GM12864 (cell line): ENCODE data around the gene GPRIN2.

Experiments
- DNase-seq: peaks from one replicate; pipeline ENCODE4 v3.0.0-alpha.2; 2011; ENCODE audit warnings: low read depth
- H3K4me3 ChIP-seq: 2 replicates; pipeline ENCODE4 v1.5.1; 2011; ENCODE audit warnings: mild to moderate bottlenecking, low read depth, low read length, control low read depth
- TF ChIP-seq, protein P1 (sequence below): IDR thresholded peaks from 2 replicates; pipeline ENCODE4 v1.5.1; 2011; ENCODE audit warnings: low read depth, mild to moderate bottlenecking, moderate library complexity, low read length, control low read depth, inconsistent platforms; ENCODE audit errors: missing control alignments

GPRIN2 gene

GRCh38 chr10:46553238-46554049, 3.0 kb downstream of the GPRIN2 start:
- no peak for DNase-seq

GRCh38 chr10:46552526-46553237, 3.8 kb downstream of the GPRIN2 start:
- H3K4me3 ChIP-seq: no peak overlapping the region
- DNase-seq: no peak
- TF ChIP-seq, protein P1, sequence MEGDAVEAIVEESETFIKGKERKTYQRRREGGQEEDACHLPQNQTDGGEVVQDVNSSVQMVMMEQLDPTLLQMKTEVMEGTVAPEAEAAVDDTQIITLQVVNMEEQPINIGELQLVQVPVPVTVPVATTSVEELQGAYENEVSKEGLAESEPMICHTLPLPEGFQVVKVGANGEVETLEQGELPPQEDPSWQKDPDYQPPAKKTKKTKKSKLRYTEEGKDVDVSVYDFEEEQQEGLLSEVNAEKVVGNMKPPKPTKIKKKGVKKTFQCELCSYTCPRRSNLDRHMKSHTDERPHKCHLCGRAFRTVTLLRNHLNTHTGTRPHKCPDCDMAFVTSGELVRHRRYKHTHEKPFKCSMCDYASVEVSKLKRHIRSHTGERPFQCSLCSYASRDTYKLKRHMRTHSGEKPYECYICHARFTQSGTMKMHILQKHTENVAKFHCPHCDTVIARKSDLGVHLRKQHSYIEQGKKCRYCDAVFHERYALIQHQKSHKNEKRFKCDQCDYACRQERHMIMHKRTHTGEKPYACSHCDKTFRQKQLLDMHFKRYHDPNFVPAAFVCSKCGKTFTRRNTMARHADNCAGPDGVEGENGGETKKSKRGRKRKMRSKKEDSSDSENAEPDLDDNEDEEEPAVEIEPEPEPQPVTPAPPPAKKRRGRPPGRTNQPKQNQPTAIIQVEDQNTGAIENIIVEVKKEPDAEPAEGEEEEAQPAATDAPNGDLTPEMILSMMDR: no peak

More at GRCh38 chr10:46553238-46554049, 3.0 kb downstream of the GPRIN2 start:
- no peak overlapping the region for H3K4me3 ChIP-seq
- TF ChIP-seq, protein P1: no peak

DNA sequence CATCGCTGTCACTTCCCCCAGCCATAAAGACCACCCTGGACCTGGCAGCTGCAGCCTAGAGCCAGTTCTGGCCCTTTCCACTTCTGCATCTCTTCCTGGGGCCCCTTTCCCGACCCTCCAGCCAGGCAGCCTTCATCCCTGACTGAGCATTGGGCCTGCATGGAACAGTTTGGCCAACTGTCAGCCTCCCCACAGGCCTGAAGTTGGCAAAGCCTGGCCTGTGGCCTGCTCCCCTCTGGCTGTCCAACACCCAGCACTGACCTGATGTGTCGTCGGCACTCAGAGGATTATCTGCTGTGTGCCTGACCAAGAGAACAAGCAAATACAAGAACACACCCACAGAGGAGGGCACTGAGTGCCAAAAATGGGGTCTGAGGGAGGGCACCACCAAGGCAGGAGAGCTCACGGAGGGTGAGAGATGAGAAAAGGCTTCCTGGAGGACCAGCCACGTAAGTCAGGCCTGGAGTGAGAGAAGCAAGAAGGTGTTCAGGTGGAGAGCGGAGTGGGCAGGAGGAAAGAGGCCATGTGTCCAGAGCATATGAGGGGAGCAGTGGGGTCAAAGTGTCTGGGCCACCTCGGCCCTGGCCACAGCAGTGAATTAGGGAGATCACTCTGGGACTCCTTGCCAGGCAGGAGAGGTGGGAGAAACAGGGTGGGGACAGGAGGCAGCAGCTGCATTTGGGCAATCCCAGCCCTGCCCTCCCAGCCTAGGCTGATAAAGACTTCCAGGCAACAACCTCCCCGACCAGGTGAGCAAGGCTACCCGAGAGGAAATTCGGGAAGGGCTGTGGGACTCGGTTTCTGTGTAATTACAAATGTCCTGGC, 4.5 kb downstream of the GPRIN2 start:
- no peak for DNase-seq
- TF ChIP-seq, protein P1: no peak
- no peak overlapping the region for H3K4me3 ChIP-seq

- DNase-seq: no peak
- no peak overlapping the region for H3K4me3 ChIP-seq
- TF ChIP-seq, protein P1: no peak
These were observed 5.4 kb downstream of the GPRIN2 start for GRCh38 chr10:46550795-46551700.

GRCh38 chr10:46550076-46550790, 6.2 kb downstream of the GPRIN2 start:
- TF ChIP-seq, protein P1: no peak
- no peak for DNase-seq
- no peak overlapping the region for H3K4me3 ChIP-seq
